Neutrophil (primary cell): ENCODE results near the gene POLG2.

Source experiments
- H3K27ac ChIP-seq: fragments of 200-600 bp; sonication (generic); 2 replicates; pipeline ENCODE4 v1.5.1; 2016; ENCODE audit warnings: mild to moderate bottlenecking, moderate library complexity
- H3K27me3 ChIP-seq: fragments of 200-600 bp; sonication (generic); 2 replicates; pipeline ENCODE4 v1.6.0; 2016; ENCODE audit warnings: mild to moderate bottlenecking
- H3K36me3 ChIP-seq: fragments of 200-600 bp; sonication (generic); 2 replicates; pipeline ENCODE4 v1.5.1; 2017
- H3K4me1 ChIP-seq, 2 experiments: fragments of 200-600 bp in 1 of 2; sonication (generic) in 1 of 2; 1 replicate in 1 of 2; 2 replicates in 1 of 2; pipeline versions ENCODE4 v1.5.1 to v1.6.1; 2013 to 2016; ENCODE audit warnings: low read depth in 1 of 2, low read length in 1 of 2, mild to moderate bottlenecking in 1 of 2, moderate library complexity in 1 of 2; ENCODE audit not compliant: control insufficient read depth in 1 of 2, insufficient read depth in 1 of 2
- H3K4me3 ChIP-seq, 2 experiments: fragments of 200-600 bp in 1 of 2; sonication (generic) in 1 of 2; 1 replicate in 1 of 2; 2 replicates in 1 of 2; pipeline ENCODE4 v1.5.1; 2013 to 2016; ENCODE audit warnings: low read depth in 1 of 2, low read length in 1 of 2, mild to moderate bottlenecking in 1 of 2, moderate library complexity in 1 of 2
- H3K9me3 ChIP-seq: fragments of 200-600 bp; sonication (generic); 2 replicates; pipeline ENCODE4 v1.5.1; 2016
- TF ChIP-seq, protein P1 (sequence below): fragments of 200-600 bp; sonication (generic); IDR thresholded peaks from 2 replicates; pipeline ENCODE4 v1.5.1; 2016; ENCODE audit warnings: antibody characterized with exemption

POLG2 gene

DNA sequence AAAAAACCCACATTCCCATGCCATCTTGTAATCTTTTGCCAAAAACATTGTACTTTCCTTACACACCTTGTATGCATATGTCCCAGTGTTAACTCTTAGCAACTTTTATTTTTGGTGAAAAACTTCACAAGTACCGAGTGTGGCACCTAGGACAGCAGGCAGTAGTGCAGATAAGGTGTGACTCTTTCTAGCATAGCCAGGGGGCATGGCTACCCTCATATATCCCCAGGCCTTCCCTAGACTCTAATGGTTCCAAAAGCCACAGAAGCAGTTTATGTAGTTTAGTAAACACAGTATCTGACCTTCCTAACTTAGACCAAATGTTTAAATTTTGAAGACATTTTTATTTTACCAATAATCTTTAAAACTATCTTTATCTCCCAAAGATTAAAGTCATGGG, 68.4 kb downstream of the POLG2 start:
- H3K9me3 ChIP-seq: no peaks in the 10 kb centered on the region
- H3K36me3 ChIP-seq: no peaks in the 10 kb centered on the region
- H3K4me1 ChIP-seq: no peaks in the 10 kb centered on the region
- no peak overlapping the region for H3K27ac ChIP-seq
- TF ChIP-seq, protein P1, sequence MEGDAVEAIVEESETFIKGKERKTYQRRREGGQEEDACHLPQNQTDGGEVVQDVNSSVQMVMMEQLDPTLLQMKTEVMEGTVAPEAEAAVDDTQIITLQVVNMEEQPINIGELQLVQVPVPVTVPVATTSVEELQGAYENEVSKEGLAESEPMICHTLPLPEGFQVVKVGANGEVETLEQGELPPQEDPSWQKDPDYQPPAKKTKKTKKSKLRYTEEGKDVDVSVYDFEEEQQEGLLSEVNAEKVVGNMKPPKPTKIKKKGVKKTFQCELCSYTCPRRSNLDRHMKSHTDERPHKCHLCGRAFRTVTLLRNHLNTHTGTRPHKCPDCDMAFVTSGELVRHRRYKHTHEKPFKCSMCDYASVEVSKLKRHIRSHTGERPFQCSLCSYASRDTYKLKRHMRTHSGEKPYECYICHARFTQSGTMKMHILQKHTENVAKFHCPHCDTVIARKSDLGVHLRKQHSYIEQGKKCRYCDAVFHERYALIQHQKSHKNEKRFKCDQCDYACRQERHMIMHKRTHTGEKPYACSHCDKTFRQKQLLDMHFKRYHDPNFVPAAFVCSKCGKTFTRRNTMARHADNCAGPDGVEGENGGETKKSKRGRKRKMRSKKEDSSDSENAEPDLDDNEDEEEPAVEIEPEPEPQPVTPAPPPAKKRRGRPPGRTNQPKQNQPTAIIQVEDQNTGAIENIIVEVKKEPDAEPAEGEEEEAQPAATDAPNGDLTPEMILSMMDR: no peak
- H3K4me3 ChIP-seq: no peak overlapping the region
- H3K27me3 ChIP-seq: no peaks in the 10 kb centered on the region
